Left ventricle myocardium inferior (tissue), 1 donor: ENCODE results near the gene SLC44A4. TPM values are rescaled to one million over a fixed set of nuclear protein-coding genes. Genes with fewer than 3 reads are reported as not detected.
"Not testable (repeated sequence)": the region's sequence is repeated elsewhere in the genome, so short reads cannot be mapped to it uniquely, and the experiment has no call there.

Source experiments
- DNase-seq: peaks from one replicate; pipeline ENCODE4 v3.0.0-alpha.2; 2020
- H3K27ac ChIP-seq: fragments of 200-600 bp; replicated peaks from 2 replicates; pipeline ENCODE4 v1.8.0; 2021
- H3K27me3 ChIP-seq: fragments of 200-600 bp; 2 replicates; pipeline ENCODE4 v1.8.0; 2021; ENCODE audit warnings: low read depth
- H3K36me3 ChIP-seq: fragments of 200-600 bp; 2 replicates; pipeline ENCODE4 v1.8.0; 2021
- H3K4me1 ChIP-seq: fragments of 200-600 bp; 2 replicates; pipeline ENCODE4 v1.8.0; 2021
- H3K4me3 ChIP-seq: fragments of 200-600 bp; 2 replicates; pipeline ENCODE4 v1.8.0; 2021; ENCODE audit warnings: mild to moderate bottlenecking, moderate library complexity
- H3K9me3 ChIP-seq: fragments of 200-600 bp; replicated peaks from 2 replicates; pipeline ENCODE4 v1.8.0; 2021
- CTCF ChIP-seq: fragments of 200-600 bp; IDR thresholded peaks from 2 replicates; pipeline ENCODE4 v1.8.0; 2021; ENCODE audit warnings: antibody characterized with exemption, mild to moderate bottlenecking, borderline replicate concordance
- intact Hi-C: fragments of 100-400 bp; cut with micrococcal nuclease; formaldehyde crosslinking; loops from one replicate; pipeline ENCODE4 v1.11.0; 2022
- total RNA-seq: library from RNA; stranded (reverse); fragmentation: NEBNext Ultra II Directional; extraction: Animal tissue kit (Norgen Biotek cat#: 25700); gene quantifications from one replicate; pipeline ENCODE4 v1.2.1, GENCODE V29; 2021
- donor health status: DM: no; HTN: yes; CAD: no; lungs with severe emphysema.

The SLC44A4 gene
- total RNA-seq, 1 donor from 2014 or later: 0.08 TPM

- Histone ChIP-seq H3K4me1 (peaks cover 80% of the 10 kb centered on the region), H3K9me3 (no peaks in the 10 kb centered on the region), H3K4me3 (peak overlapping the region; percentile 71), H3K27ac (peak overlapping the region; percentile 98), H3K36me3 (no peaks in the 10 kb centered on the region), H3K27me3 (no peaks in the 10 kb centered on the region)
- TF ChIP-seq CTCF: no peak
- peak; percentile 84 for DNase-seq
- intact Hi-C loops: no loop called here
Observed at GRCh38 chr6:31822036-31822821, 56.6 kb downstream of the SLC44A4 start.

- intact Hi-C loops: no loop called here
- Histone ChIP-seq H3K36me3 (no peaks in the 10 kb centered on the region), H3K27me3 (no peaks in the 10 kb centered on the region), H3K4me1 (peaks cover 78% of the 10 kb centered on the region), H3K27ac (peak overlapping the region; percentile 98), H3K4me3 (peak overlapping the region; percentile 71), H3K9me3 (no peaks in the 10 kb centered on the region)
- no peak for TF ChIP-seq CTCF
- DNase-seq: peak; percentile 81
Observed at GRCh38 chr6:31821301-31822035, 57.3 kb downstream of the SLC44A4 start.

- Histone ChIP-seq H3K4me1 (peaks cover 67% of the 10 kb centered on the region), H3K4me3 (peak overlapping the region; percentile 71), H3K27ac (peak overlapping the region; percentile 98)
- H3K36me3 ChIP-seq, DNase-seq, intact Hi-C loops, H3K9me3 ChIP-seq, H3K27me3 ChIP-seq: not testable (repeated sequence)
Observed at GRCh38 chr6:31820399-31820798, 58.4 kb downstream of the SLC44A4 start.

- peaks cover 63% of the 10 kb centered on the region for H3K4me1 ChIP-seq
- intact Hi-C loops: no loop called here
- H3K4me3 ChIP-seq: peak overlapping the region; percentile 71
- TF ChIP-seq CTCF: no peak
- DNase-seq: no peak
- H3K9me3 ChIP-seq: no peaks in the 10 kb centered on the region
- no peaks in the 10 kb centered on the region for H3K27me3 ChIP-seq
- peak overlapping the region; percentile 98 for H3K27ac ChIP-seq
- H3K36me3 ChIP-seq: no peaks in the 10 kb centered on the region
Observed at GRCh38 chr6:31819871-31820299, 58.9 kb downstream of the SLC44A4 start.

- Histone ChIP-seq H3K4me3 (peak overlapping the region; percentile 71), H3K4me1 (peaks cover 64% of the 10 kb centered on the region), H3K27ac (peak overlapping the region; percentile 98)
- intact Hi-C loops, H3K27me3 ChIP-seq, H3K36me3 ChIP-seq, DNase-seq, H3K9me3 ChIP-seq: not testable (repeated sequence)
Observed at GRCh38 chr6:31817929-31818511, 60.8 kb downstream of the SLC44A4 start.

- Histone ChIP-seq H3K4me1 (peaks cover 57% of the 10 kb centered on the region), H3K4me3 (peak overlapping the region; percentile 71), H3K27ac (peak overlapping the region; percentile 98)
- H3K9me3 ChIP-seq, H3K27me3 ChIP-seq, H3K36me3 ChIP-seq, intact Hi-C loops, DNase-seq: not testable (repeated sequence)
Observed at GRCh38 chr6:31817133-31817928, 61.5 kb downstream of the SLC44A4 start.
